ENCODE results near the gene PGF. TPM values are rescaled to one million over a fixed set of nuclear protein-coding genes. Genes with fewer than 3 reads are reported as not detected.

PGF gene
- total RNA-seq, 1 experiment from 2014 or later: 6.4 TPM

GRCh38 chr14:74956280-74957072 lies 1.1 kb upstream of the PGF start:
- no peak for ATAC-seq
- Histone ChIP-seq H3K4me2 (ENCODE audit: low read length) (peak overlapping the region; percentile 99), H2AFZ (ENCODE audit: low read depth, low read length, poor library complexity, severe bottlenecking) (no peak overlapping the region), H3K27ac (ENCODE audit: low read depth, low read length) (no peak overlapping the region; the same call in 1 of the 2 replicates), H3K4me1 (ENCODE audit: control insufficient read depth in 1 of 2, insufficient read depth in 2 of 2, low read length in 2 of 2) (peaks cover 4 to 25% of the 10 kb centered on the region in 2 experiments; a peak in 3 of 4 replicates), H3K9me2 (ENCODE audit: insufficient read depth) (no peaks in the 10 kb centered on the region), H3K79me2 (ENCODE audit: insufficient read depth, low read length) (no peaks in the 10 kb centered on the region), H3K36me3 (ENCODE audit: control insufficient read depth in 1 of 2, insufficient read depth in 2 of 2, low read length in 2 of 2) (no peaks in the 10 kb centered on the region), H3K9me3 (ENCODE audit: control insufficient read depth in 1 of 2, insufficient read depth in 1 of 2, low read depth in 1 of 2, low read length in 2 of 2) (no peaks in the 10 kb centered on the region), H3K4me3 (replicated peaks in 1 of 2; ENCODE audit: low read depth in 1 of 2, low read length in 2 of 2) (peak overlapping the region; percentile 58 to 78; a peak in 3 of 4 replicates), H3K9ac (ENCODE audit: low read length) (no peak overlapping the region), H4K20me1 (ENCODE audit: insufficient read depth) (no peaks in the 10 kb centered on the region), H3K27me3 (ENCODE audit: insufficient read depth, low read length) (no peaks in the 10 kb centered on the region)
- ChIA-PET RAD21 (ENCODE audit: low non-redundant PET in 1 of 2, low total read pairs in 2 of 2, uncharacterized antibody in 2 of 2, unreplicated experiment in 2 of 2) (no interaction called here), POLR2A (no interaction called here), CTCF (no interaction called here)
- no peak for DNase-seq (ENCODE audit: low read depth, low spot score)
- no TSS peak for BruUV-seq (replicated peaks)
- intact Hi-C loops (cut with micrococcal nuclease): no loop called here
- TF ChIP-seq, protein P1, sequence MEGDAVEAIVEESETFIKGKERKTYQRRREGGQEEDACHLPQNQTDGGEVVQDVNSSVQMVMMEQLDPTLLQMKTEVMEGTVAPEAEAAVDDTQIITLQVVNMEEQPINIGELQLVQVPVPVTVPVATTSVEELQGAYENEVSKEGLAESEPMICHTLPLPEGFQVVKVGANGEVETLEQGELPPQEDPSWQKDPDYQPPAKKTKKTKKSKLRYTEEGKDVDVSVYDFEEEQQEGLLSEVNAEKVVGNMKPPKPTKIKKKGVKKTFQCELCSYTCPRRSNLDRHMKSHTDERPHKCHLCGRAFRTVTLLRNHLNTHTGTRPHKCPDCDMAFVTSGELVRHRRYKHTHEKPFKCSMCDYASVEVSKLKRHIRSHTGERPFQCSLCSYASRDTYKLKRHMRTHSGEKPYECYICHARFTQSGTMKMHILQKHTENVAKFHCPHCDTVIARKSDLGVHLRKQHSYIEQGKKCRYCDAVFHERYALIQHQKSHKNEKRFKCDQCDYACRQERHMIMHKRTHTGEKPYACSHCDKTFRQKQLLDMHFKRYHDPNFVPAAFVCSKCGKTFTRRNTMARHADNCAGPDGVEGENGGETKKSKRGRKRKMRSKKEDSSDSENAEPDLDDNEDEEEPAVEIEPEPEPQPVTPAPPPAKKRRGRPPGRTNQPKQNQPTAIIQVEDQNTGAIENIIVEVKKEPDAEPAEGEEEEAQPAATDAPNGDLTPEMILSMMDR (IDR thresholded peaks at IDR 0.05 in 2 of 3, conservative IDR thresholded peaks at IDR 0.05 in 1 of 3; ENCODE audit: borderline replicate concordance in 1 of 3, insufficient read depth in 1 of 3, low read depth in 2 of 3, low read length in 2 of 3): no peak
- TF ChIP-seq RAD21 (IDR thresholded peaks at IDR 0.05; ENCODE audit: low read depth): no peak
- no peak for TF ChIP-seq EZH2 (IDR thresholded peaks at IDR 0.05)
- TF ChIP-seq CBX3 (IDR thresholded peaks at IDR 0.05; ENCODE audit: low read depth): no peak
- TF ChIP-seq ZBTB33 (IDR thresholded peaks at IDR 0.05; ENCODE audit: extremely low read depth, insufficient replicate concordance, low read length): no peak
- no peak for TF ChIP-seq ZFX (IDR thresholded peaks at IDR 0.05)
- no peak for TF ChIP-seq REST (IDR thresholded peaks at IDR 0.05; ENCODE audit: low read depth)
- TF ChIP-seq EGR1 (IDR thresholded peaks at IDR 0.05; ENCODE audit: low read depth): no peak
- no peak for TF ChIP-seq FOSL1 (IDR thresholded peaks at IDR 0.05; ENCODE audit: low read depth)
- no peak for TF ChIP-seq POLR2AphosphoS5 (IDR thresholded peaks at IDR 0.05; ENCODE audit: low read depth, low read length)
- TF ChIP-seq CEBPB (IDR thresholded peaks at IDR 0.05; ENCODE audit: low read depth): no peak
- no peak for TF ChIP-seq EZH2phosphoT487 (IDR thresholded peaks at IDR 0.05; ENCODE audit: borderline replicate concordance)
- TF ChIP-seq SRF (IDR thresholded peaks at IDR 0.05; ENCODE audit: low read depth): no peak
